Mucosa of descending colon (tissue), 3 donors: ENCODE measurements around the gene PCYT1A. TPM values are rescaled to one million over a fixed set of nuclear protein-coding genes. Genes with fewer than 3 reads are reported as not detected.
"Not testable (repeated sequence)": the region's sequence is repeated elsewhere in the genome, so short reads cannot be mapped to it uniquely, and the experiment has no call there.

Source experiments
- ATAC-seq: fragments of 200-7000 bp; cut with Tn5 transposase; one replicate; pipeline ENCODE4 v1.9.1; 2020; ENCODE audit warnings: mild to moderate bottlenecking, moderate library complexity
- DNase-seq, 3 donors: peaks; one replicate each; pipeline ENCODE4 v3.0.0-alpha.2; 2020
- H3K36me3 ChIP-seq: fragments of 200-600 bp; one replicate; pipeline ENCODE4 v1.8.0; 2021; ENCODE audit warnings: low read depth, mild to moderate bottlenecking
- H3K4me1 ChIP-seq: fragments of 200-600 bp; one replicate; pipeline ENCODE4 v1.8.0; 2021; ENCODE audit warnings: low read depth, mild to moderate bottlenecking
- H3K4me3 ChIP-seq: fragments of 200-600 bp; one replicate; pipeline ENCODE4 v1.8.0; 2021; ENCODE audit warnings: mild to moderate bottlenecking
- H3K9me3 ChIP-seq: fragments of 200-600 bp; one replicate; pipeline ENCODE4 v1.8.0; 2021; ENCODE audit warnings: mild to moderate bottlenecking
- intact Hi-C, 2 donors: fragments of 100-400 bp; cut with DNase I in 1 of 2; cut with micrococcal nuclease in 1 of 2; formaldehyde crosslinking; loops; one replicate each; pipeline versions ENCODE4 v1.11.0 to v1.11.1; 2022; cut with DNase I, micrococcal nuclease
- total RNA-seq, 3 donors: library from RNA; stranded (reverse); fragmentation: NEBNext Ultra II Directional in 2 of 3; extraction: Animal tissue kit (Norgen Biotek cat#: 25700) in 2 of 3; gene quantifications; one replicate each; pipeline versions ENCODE4 v1.2.1 to v1.2.4, GENCODE V29; 2021 to 2023
- TF ChIP-seq, protein P1 (sequence below): fragments of 200-600 bp; IDR thresholded peaks from one replicate; pipeline ENCODE4 v1.8.0; 2022; ENCODE audit warnings: antibody characterized with exemption, mild to moderate bottlenecking
- donor health status: DM: no; HTN: no; CAD: no; lungs with moderate emphysema.
- donor health status: DM: no; HTN: no; CAD: no.
- donor health status: DM: no; HTN: yes; CAD: no.

PCYT1A gene
- total RNA-seq, 3 donors from 2014 or later: 60.2 to 65.2 (median 60.4) TPM

GRCh38 chr3:196186651-196187573, 100.6 kb downstream of the PCYT1A start:
- H3K4me3 ChIP-seq: no peak overlapping the region
- no peaks in the 10 kb centered on the region for H3K9me3 ChIP-seq
- intact Hi-C loops: no loop called here
- TF ChIP-seq, protein P1, sequence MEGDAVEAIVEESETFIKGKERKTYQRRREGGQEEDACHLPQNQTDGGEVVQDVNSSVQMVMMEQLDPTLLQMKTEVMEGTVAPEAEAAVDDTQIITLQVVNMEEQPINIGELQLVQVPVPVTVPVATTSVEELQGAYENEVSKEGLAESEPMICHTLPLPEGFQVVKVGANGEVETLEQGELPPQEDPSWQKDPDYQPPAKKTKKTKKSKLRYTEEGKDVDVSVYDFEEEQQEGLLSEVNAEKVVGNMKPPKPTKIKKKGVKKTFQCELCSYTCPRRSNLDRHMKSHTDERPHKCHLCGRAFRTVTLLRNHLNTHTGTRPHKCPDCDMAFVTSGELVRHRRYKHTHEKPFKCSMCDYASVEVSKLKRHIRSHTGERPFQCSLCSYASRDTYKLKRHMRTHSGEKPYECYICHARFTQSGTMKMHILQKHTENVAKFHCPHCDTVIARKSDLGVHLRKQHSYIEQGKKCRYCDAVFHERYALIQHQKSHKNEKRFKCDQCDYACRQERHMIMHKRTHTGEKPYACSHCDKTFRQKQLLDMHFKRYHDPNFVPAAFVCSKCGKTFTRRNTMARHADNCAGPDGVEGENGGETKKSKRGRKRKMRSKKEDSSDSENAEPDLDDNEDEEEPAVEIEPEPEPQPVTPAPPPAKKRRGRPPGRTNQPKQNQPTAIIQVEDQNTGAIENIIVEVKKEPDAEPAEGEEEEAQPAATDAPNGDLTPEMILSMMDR: no peak
- H3K36me3 ChIP-seq: no peaks in the 10 kb centered on the region
- DNase-seq (peak in 2 of 3 donors; percentile 32 to 48), ATAC-seq (no peak)
- peaks cover 27% of the 10 kb centered on the region for H3K4me1 ChIP-seq

DNA sequence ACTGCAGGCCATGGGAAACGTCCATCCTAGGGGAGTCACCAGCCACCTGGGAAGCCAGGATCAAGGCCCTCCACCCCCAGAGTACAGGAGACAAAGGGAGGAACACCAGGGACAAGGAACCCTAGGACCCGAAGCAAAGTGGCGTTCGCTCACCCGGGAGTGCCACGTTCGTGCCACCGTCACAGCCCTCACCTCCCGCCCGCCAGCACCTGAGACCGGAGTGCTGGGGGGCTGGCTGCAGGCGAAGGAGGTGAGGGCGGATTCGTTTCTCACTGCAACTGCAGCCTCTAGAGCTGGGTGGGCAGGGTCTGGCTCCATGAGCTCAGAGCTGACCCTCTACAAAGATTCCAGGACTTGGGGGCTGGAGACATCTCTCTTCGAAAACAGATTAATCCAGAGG, 102.6 kb downstream of the PCYT1A start:
- Histone ChIP-seq H3K36me3 (no peaks in the 10 kb centered on the region), H3K4me3 (no peak overlapping the region), H3K9me3 (no peaks in the 10 kb centered on the region), H3K4me1 (peaks cover 32% of the 10 kb centered on the region)
- DNase-seq: no peak
- intact Hi-C loops: no loop called here
- TF ChIP-seq, protein P1: no peak
- ATAC-seq: no peak

DNA sequence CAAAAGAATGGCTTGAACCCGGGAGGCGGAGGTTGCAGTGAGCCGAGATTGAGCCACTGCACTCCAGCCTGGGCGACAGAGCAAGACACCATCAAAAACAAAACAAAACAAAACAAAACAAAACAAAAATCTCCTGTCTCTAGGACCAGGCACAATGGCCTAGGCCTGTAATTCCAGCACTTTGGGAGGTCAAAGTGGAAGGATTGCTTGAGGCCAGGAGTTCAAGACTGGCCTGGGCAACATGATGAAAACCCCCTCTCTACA, 103.4 kb downstream of the PCYT1A start:
- H3K4me1 ChIP-seq: peaks cover 37% of the 10 kb centered on the region
- ATAC-seq, intact Hi-C loops: not testable (repeated sequence)

GRCh38 chr3:196181127-196181546, 106.4 kb downstream of the PCYT1A start:
- Histone ChIP-seq H3K36me3 (no peaks in the 10 kb centered on the region), H3K9me3 (no peaks in the 10 kb centered on the region), H3K4me3 (no peak overlapping the region), H3K4me1 (peaks cover 51% of the 10 kb centered on the region)
- peak in 1 of 3 donors; percentile 26 for DNase-seq
- TF ChIP-seq, protein P1: no peak
- no peak for ATAC-seq
- intact Hi-C loops: no loop called here

More for the DNA sequence above, 103.4 kb downstream of the PCYT1A start:
- not testable (repeated sequence) for H3K36me3 ChIP-seq, H3K9me3 ChIP-seq, H3K4me3 ChIP-seq, DNase-seq

DNA sequence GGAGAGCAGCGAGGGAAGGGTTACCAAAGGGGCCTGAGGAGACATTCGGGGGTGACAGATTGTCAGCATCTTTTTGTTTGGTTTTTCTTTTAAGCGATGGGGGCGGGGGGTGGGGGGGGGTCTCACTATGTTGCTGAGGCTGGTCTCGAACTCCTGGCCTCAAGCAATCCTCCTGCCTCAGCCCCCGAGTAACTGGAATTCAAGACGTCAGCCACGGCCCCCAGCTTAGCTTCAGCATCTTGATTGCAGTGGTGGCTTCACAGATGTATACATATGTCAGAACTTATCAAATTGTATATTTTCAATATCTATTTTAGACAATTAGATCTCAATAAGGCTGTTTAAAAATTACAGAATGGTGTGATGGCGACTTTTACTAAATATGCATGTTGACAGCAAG, 107.2 kb downstream of the PCYT1A start:
- Histone ChIP-seq H3K4me3 (no peak overlapping the region), H3K9me3 (no peaks in the 10 kb centered on the region), H3K4me1 (peaks cover 51% of the 10 kb centered on the region), H3K36me3 (no peaks in the 10 kb centered on the region)
- intact Hi-C loops: no loop called here
- ATAC-seq (no peak), DNase-seq (peak in 1 of 3 donors; percentile 17)
- TF ChIP-seq, protein P1: no peak

Other genes with a start within 250 kb of the PCYT1A start
- 100 to 1,000 TPM; 119 to 225 (median 167) TPM for gene TFRC, start 205.6 kb downstream of the PCYT1A start, total RNA-seq
- gene ZDHHC19, start 76.3 kb downstream of the PCYT1A start, total RNA-seq: not detected
- gene SLC51A, start 71.2 kb downstream of the PCYT1A start, total RNA-seq: 100 to 1,000 TPM in 1 of 3 donors, 10 to 100 TPM in 2; 16.4 to 135 (median 22.9) TPM
- 1 to 10 TPM in 2 of 3 donors, under 1 TPM in 1; 0.64 to 5.2 (median 2.3) TPM for gene DYNLT2B, start 30.5 kb upstream of the PCYT1A start, total RNA-seq
- gene TM4SF19, start 50.7 kb upstream of the PCYT1A start, total RNA-seq: not detected
- gene UBXN7, start 144.7 kb upstream of the PCYT1A start, total RNA-seq: 10 to 100 TPM; 23.1 to 74.8 (median 43.9) TPM
- gene RNF168, start 216.0 kb upstream of the PCYT1A start, total RNA-seq: 10 to 100 TPM; 23.7 to 29.2 (median 24.9) TPM
- gene SMCO1, start 227.6 kb upstream of the PCYT1A start, total RNA-seq: not detected